Progenitor cell of endocrine pancreas (in vitro differentiated cells): ENCODE data around the gene OR13J1. TPM values are rescaled to one million over a fixed set of nuclear protein-coding genes. Genes with fewer than 3 reads are reported as not detected.
A peak's percentile ranks its signal among the peaks of the same experiment; 100 is the strongest.

Experiments used
- DNase-seq: peaks from one replicate; pipeline ENCODE4 v3.0.0; 2021; ENCODE audit warnings: low spot score; ENCODE audit not compliant: unreplicated experiment
- H3K27ac Mint-ChIP-seq: 2 replicates; pipeline ENCODE4 v1.8.0; 2021; ENCODE audit warnings: mild to moderate bottlenecking, moderate library complexity, mixed read lengths
- H3K27me3 Mint-ChIP-seq: 2 replicates; pipeline ENCODE4 v1.8.0; 2021; ENCODE audit warnings: mixed read lengths
- H3K36me3 Mint-ChIP-seq: 2 replicates; pipeline ENCODE4 v1.8.0; 2022; ENCODE audit warnings: mixed read lengths; ENCODE audit not compliant: insufficient read depth
- H3K4me1 Mint-ChIP-seq: 2 replicates; pipeline ENCODE4 v1.8.0; 2021; ENCODE audit warnings: low read depth, mixed read lengths
- H3K4me3 Mint-ChIP-seq: 2 replicates; pipeline ENCODE4 v1.8.0; 2021; ENCODE audit warnings: low read depth, mild to moderate bottlenecking, moderate library complexity, mixed read lengths
- H3K9me3 Mint-ChIP-seq: 2 replicates; pipeline ENCODE4 v1.8.0; 2021; ENCODE audit warnings: low read depth, mixed read lengths
- total RNA-seq: library from RNA; stranded (reverse); gene quantifications from 2 replicates; pipeline ENCODE4 v1.2.1, GENCODE V29; 2021
- TF ChIP-seq, protein P1 (sequence below): fragments of 200-600 bp; sonication (generic); IDR thresholded peaks from one replicate; pipeline ENCODE4 v1.5.0; 2021; ENCODE audit warnings: antibody characterized with exemption, mild to moderate bottlenecking; ENCODE audit not compliant: unreplicated experiment

Gene OR13J1
- total RNA-seq, 1 donor from 2014 or later: not detected

DNA sequence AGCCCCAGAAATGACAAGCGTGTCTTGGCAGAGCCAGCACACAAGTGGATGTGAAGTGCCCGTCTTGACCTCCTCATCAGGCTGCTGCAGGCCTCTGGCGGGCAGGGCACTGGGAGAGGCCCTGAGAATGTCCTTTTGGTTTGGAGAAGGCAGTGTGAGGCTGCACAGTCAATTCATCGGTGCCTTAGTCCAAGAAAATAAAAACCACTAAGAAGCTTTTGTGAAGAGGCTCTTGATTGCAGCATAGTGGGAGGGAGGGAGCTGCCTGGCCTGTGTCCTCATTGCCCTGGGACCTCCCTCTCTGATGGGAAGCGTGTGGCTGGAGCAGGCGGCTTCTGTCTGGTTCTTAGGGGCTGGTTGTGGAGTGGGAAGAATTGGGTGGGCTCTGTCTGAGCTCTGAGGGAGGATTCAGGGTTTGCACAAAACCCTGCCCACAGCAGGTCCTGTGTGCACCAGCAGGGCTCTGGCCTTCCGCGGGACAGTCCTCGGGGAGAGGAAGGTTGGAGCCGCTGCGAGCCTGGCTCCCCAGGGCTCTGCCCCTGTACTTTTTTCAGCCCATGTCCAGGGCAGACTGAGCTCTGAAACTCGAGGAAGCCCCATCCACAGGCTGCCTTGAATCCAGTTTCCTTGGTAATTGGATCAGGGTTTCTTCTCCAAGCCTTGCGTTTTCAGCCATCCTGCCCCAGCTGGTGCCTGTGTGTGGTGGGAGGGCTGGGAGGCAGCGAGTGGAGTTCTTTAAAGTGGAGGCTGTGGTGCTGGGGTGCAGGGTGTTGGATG is 36.9 kb upstream of the OR13J1 start:
- TF ChIP-seq, protein P1, sequence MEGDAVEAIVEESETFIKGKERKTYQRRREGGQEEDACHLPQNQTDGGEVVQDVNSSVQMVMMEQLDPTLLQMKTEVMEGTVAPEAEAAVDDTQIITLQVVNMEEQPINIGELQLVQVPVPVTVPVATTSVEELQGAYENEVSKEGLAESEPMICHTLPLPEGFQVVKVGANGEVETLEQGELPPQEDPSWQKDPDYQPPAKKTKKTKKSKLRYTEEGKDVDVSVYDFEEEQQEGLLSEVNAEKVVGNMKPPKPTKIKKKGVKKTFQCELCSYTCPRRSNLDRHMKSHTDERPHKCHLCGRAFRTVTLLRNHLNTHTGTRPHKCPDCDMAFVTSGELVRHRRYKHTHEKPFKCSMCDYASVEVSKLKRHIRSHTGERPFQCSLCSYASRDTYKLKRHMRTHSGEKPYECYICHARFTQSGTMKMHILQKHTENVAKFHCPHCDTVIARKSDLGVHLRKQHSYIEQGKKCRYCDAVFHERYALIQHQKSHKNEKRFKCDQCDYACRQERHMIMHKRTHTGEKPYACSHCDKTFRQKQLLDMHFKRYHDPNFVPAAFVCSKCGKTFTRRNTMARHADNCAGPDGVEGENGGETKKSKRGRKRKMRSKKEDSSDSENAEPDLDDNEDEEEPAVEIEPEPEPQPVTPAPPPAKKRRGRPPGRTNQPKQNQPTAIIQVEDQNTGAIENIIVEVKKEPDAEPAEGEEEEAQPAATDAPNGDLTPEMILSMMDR: no peak
- Mint-ChIP-seq H3K27me3 (peaks cover 18% of the 10 kb centered on the region), H3K36me3 (no peaks in the 10 kb centered on the region), H3K27ac (no peak overlapping the region), H3K4me1 (peaks cover 15% of the 10 kb centered on the region), H3K9me3 (no peaks in the 10 kb centered on the region), H3K4me3 (no peak overlapping the region)
- no peak for DNase-seq

DNA sequence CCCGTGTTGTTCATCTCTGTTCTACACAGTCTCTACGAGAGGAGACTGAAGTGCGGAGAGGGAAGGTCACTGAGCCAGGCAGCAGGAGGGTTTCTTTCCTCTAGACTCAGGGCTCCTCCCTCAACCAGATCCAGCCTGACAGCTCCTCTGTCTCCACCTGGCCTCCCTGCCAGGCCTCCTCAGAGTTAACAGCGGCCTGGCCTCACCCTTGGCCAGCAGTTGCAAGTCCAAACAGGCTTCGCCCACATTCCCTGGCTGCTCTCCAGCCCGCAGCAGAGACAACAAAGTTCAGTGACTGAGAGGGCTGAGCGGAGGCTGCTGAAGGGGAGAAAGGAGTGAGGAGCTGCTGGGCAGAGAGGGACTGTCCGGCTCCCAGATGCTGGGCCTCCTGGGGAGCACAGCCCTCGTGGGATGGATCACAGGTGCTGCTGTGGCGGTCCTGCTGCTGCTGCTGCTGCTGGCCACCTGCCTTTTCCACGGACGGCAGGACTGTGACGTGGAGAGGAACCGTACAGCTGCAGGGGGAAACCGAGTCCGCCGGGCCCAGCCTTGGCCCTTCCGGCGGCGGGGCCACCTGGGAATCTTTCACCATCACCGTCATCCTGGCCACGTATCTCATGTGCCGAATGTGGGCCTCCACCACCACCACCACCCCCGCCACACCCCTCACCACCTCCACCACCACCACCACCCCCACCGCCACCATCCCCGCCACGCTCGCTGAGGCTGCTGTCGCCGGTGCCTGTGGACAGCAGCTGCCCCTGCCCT is 35.9 kb upstream of the OR13J1 start, which contains the start of gene HRCT1:
TSS of gene HRCT1 (plus strand) at position 291 of the 768 bp plus-strand sequence. CDS start at position 377, 86 bp downstream.
- Mint-ChIP-seq H3K27ac (no peak within 1 kb of the TSS), H3K4me3 (no peak within 1 kb of the TSS), H3K27me3 (peaks cover 19% of the 10 kb centered on the region), H3K4me1 (peaks cover 15% of the 10 kb centered on the region), H3K9me3 (no peaks in the 10 kb centered on the region), H3K36me3 (no peaks in the 10 kb centered on the region)
- TF ChIP-seq, protein P1: no peak
- DNase-seq: no peak

DNA sequence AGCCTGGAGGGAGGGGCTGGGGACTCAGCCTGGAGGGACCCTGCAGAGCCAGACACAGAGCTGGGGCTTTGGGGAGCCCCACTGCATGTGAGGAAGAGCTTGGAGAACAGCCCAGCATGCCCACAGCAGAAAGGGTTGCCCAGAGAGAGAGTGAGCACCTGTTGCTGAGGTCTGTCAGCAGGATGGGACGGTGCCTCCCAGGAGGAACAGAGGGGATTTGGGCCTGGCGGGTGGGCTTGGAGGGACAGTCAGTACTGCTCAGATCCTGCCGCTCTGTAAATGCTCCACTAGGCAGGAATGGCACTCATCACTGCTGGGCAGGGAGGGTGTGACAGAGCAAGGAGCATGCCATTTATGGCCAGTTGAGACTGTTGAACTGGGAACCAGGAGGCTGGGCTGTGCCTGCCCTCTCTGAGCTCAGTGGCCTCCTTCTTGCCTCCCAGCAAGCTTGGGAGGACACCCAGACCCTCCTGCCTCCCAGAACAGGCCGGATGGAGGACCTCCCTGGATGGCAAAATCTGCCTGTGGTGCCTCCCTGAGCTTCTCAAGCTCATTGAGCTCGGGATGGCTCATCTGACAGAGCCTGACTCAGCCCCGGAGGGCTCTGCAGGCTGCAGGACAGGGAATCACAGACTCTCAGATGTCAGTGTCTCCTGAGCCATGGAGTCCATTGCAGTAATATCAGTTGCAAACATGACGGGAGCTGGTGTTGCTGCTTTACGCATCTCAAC is 35.0 kb upstream of the OR13J1 start:
- H3K4me1 Mint-ChIP-seq: peaks cover 15% of the 10 kb centered on the region
- TF ChIP-seq, protein P1: no peak
- H3K4me3 Mint-ChIP-seq: no peak overlapping the region
- H3K27ac Mint-ChIP-seq: no peak overlapping the region
- no peak for DNase-seq
- H3K27me3 Mint-ChIP-seq: peaks cover 20% of the 10 kb centered on the region
- no peaks in the 10 kb centered on the region for H3K9me3 Mint-ChIP-seq
- no peaks in the 10 kb centered on the region for H3K36me3 Mint-ChIP-seq

DNA sequence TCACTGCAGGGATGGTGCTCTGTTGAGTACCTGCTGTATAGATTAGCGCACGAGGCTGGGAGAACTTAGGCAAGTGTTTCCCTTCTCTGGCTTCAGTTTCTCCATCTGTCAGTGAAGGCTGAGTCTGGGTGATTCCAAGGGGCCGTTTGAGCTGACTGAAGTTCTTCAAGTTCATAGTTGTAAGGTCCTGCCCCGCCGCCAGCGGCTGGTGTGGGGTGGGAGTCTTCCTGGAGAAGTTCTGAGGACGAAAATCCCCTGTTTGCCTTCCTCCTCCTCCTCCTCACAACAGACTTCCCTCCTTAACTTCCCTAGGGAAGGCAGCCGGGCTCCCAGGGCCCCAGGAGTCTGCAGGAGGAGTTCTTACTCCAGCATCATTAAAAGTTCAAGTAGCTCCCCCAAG is 34.1 kb upstream of the OR13J1 start:
- Mint-ChIP-seq H3K4me3 (no peak overlapping the region), H3K9me3 (no peaks in the 10 kb centered on the region), H3K4me1 (peaks cover 15% of the 10 kb centered on the region), H3K27ac (no peak overlapping the region), H3K27me3 (peaks cover 16% of the 10 kb centered on the region), H3K36me3 (no peaks in the 10 kb centered on the region)
- no peak for DNase-seq
- TF ChIP-seq, protein P1: no peak

DNA sequence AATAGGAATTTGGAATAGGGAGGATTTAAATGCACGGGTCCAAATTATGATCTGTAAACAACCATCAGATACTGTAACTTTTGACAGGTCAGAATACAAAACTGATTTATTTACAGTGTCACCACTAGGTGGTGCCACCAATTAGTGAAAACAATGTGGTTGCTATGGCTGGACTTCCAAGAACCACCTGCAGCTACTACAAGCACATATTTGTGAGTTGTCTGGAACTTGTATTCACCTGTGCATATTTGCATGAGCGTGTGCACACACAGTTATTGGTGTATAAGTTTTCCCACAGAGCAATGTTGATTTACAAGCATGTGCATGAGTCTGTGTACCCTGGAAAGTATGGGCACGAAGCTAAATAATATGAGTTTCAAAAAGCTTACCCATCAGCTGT is 32.8 kb upstream of the OR13J1 start:
- Mint-ChIP-seq H3K36me3 (no peaks in the 10 kb centered on the region), H3K9me3 (no peaks in the 10 kb centered on the region), H3K4me3 (no peak overlapping the region), H3K27ac (no peak overlapping the region), H3K27me3 (peaks cover 20% of the 10 kb centered on the region), H3K4me1 (peaks cover 8% of the 10 kb centered on the region)
- no peak for DNase-seq
- TF ChIP-seq, protein P1: peak; percentile 82
